HG03439 (cell line): ENCODE data around the gene MARCHF9.

Source experiments
- ATAC-seq: cut with Tn5 transposase; IDR thresholded peaks from one replicate; pipeline ENCODE4 v1.9.1; 2021; ENCODE audit warnings: mild to moderate bottlenecking, moderate library complexity; ENCODE audit not compliant: unreplicated experiment

Gene MARCHF9

GRCh38 chr12:57793920-57794319, 39.0 kb downstream of the MARCHF9 start:
- ATAC-seq = no peak

GRCh38 chr12:57795354-57795753, 40.5 kb downstream of the MARCHF9 start:
- no peak for ATAC-seq

GRCh38 chr12:57796996-57797395, 42.1 kb downstream of the MARCHF9 start:
- ATAC-seq = no peak

GRCh38 chr12:57797933-57798332, 43.0 kb downstream of the MARCHF9 start:
- ATAC-seq = no peak

- no peak for ATAC-seq
Observed at GRCh38 chr12:57800965-57801364, 46.1 kb downstream of the MARCHF9 start.

- ATAC-seq = no peak
Observed at GRCh38 chr12:57802607-57803006, 47.7 kb downstream of the MARCHF9 start.

GRCh38 chr12:57803319-57803893, 48.5 kb downstream of the MARCHF9 start:
- no peak for ATAC-seq

GRCh38 chr12:57806677-57807076, 51.8 kb downstream of the MARCHF9 start:
- no peak for ATAC-seq

- ATAC-seq = no peak
Observed at GRCh38 chr12:57807285-57807684, 52.4 kb downstream of the MARCHF9 start.

GRCh38 chr12:57808351-57808750, 53.4 kb downstream of the MARCHF9 start:
- no peak for ATAC-seq

GRCh38 chr12:57809425-57809824, 54.5 kb downstream of the MARCHF9 start:
- ATAC-seq = no peak
